K562 (cell line): ENCODE measurements around the gene QRFP. TPM values are rescaled to one million over a fixed set of nuclear protein-coding genes. Genes with fewer than 3 reads are reported as not detected.

ENCODE experiments used
- CBX2 ChIP-seq: fragments of 200-600 bp; sonication (generic); IDR thresholded peaks from one replicate; pipeline ENCODE4 v1.6.1; 2012; ENCODE audit warnings: mild to moderate bottlenecking, low read length, inconsistent platforms; ENCODE audit not compliant: insufficient read depth, poor library complexity, severe bottlenecking
- CC2D1A ChIP-seq: fragments of 450-650 bp; IDR thresholded peaks from 2 replicates; pipeline ENCODE4 v1.6.1; 2017; ENCODE audit warnings: mild to moderate bottlenecking
- CGGBP1 ChIP-seq: fragments of 250-450 bp; sonication (Bioruptor Pico); IDR thresholded peaks from 2 replicates; pipeline ENCODE4 v1.9.0; 2021; ENCODE audit warnings: mild to moderate bottlenecking
- ETV1 ChIP-seq: fragments of 450-650 bp; conservative IDR thresholded peaks from 2 replicates; pipeline ENCODE4 v1.6.1; 2016; ENCODE audit warnings: missing genetic modification characterization, control low read depth, low read depth, missing compliant biosample characterization
- MAFF ChIP-seq: IDR thresholded peaks from 2 replicates; pipeline ENCODE4 v1.6.1; 2012; ENCODE audit warnings: low read length, improper control_type of control experiment
- MYNN ChIP-seq, 2 experiments: sonication (generic); formaldehyde crosslinking in 1 of 2; IDR thresholded peaks; 2 replicates each; pipeline versions ENCODE4 v1.5.0 to v1.6.1; 2016 to 2020; ENCODE audit warnings: antibody characterized with exemption in 1 of 2, missing genetic modification reagents in 1 of 2
- NFE2 ChIP-seq: IDR thresholded peaks from 2 replicates; pipeline ENCODE4 v1.6.1; 2014; ENCODE audit warnings: antibody characterized with exemption, low read depth
- SMC3 ChIP-seq: conservative IDR thresholded peaks from 2 replicates; pipeline ENCODE4 v1.6.1; 2011; ENCODE audit warnings: low read depth, low read length, improper control_type of control experiment; ENCODE audit not compliant: insufficient read depth
- SP2 ChIP-seq: IDR thresholded peaks from 2 replicates; pipeline ENCODE4 v1.6.1; 2011; ENCODE audit warnings: mild to moderate bottlenecking, low read depth, low read length, moderate library complexity; ENCODE audit not compliant: poor library complexity, severe bottlenecking; ENCODE audit errors: extremely low read depth
- TBL1XR1 ChIP-seq, 2 experiments: IDR thresholded peaks; 2 replicates each; pipeline ENCODE4 v1.6.1; 2012; ENCODE audit warnings: improper control_type of control experiment in 2 of 2, low read length in 2 of 2, mild to moderate bottlenecking in 1 of 2
- polyA plus RNA-seq, 8 experiments: library from polyadenylated mRNA; depleted of rRNA in 4 of 8; stranded (reverse) in 5 of 8; unstranded in 3 of 8; fragments of >200 nt; fragmentation: Nextera tagmentation in 2 of 8; fragmentation: Illumina TruSeq in 1 of 8; extraction: Ambion mirVana in 2 of 8; extraction: Trizol in 1 of 8; gene quantifications; 2 replicates each; pipeline versions ENCODE4 v1.2.1 to v1.2.3, GENCODE V29; 2011 to 2014; ENCODE audit warnings: inconsistent platforms in 1 of 8, missing spikeins in 1 of 8
- total RNA-seq, 7 experiments: library from RNA; depleted of rRNA in 6 of 7; stranded (reverse); fragments of >200 nt in 6 of 7; fragmentation: Illumina TruSeq in 2 of 7; extraction: Trizol in 2 of 7; gene quantifications; 2 replicates each; pipeline versions ENCODE4 v1.2.1 to v1.2.3, GENCODE V29; 2011 to 2021; ENCODE audit warnings: low replicate concordance in 1 of 7
- TF ChIP-seq, protein P1 (sequence below): IDR thresholded peaks from 2 replicates; pipeline ENCODE4 v1.6.1; 2011; ENCODE audit warnings: borderline replicate concordance, low read depth, mild to moderate bottlenecking, moderate library complexity, low read length; ENCODE audit not compliant: insufficient read depth, poor library complexity, severe bottlenecking
- TF ChIP-seq, protein P2 (sequence below), 2 experiments: fragments of 150-350 bp in 1 of 2; IDR thresholded peaks; 2 replicates each; pipeline ENCODE4 v1.6.1; 2012 to 2016; ENCODE audit warnings: low read depth in 2 of 2, low read length in 2 of 2, mild to moderate bottlenecking in 1 of 2, moderate library complexity in 1 of 2

Gene QRFP
- total and polyA plus RNA-seq, 9 of the 15 experiments (the other 6 are each of a cell fraction or from before 2014, with no cell fraction given) = not detected

GRCh38 chr9:130908146-130908877, 11.7 kb upstream of the QRFP start (continued):
- no peak for TF ChIP-seq MYNN (IDR thresholded peaks at IDR 0.05)
- TF ChIP-seq MYNN (CRISPR knock-in tag; IDR thresholded peaks at IDR 0.05) = no peak
- TF ChIP-seq CC2D1A = no peak
- no peak for TF ChIP-seq CGGBP1 (CRISPR knock-in tag)
- TF ChIP-seq SMC3 = 0 out of 2 replicates have a peak, but pooled peaks have one; percentile 5
- no peak for TF ChIP-seq NFE2
- TF ChIP-seq, protein P1, sequence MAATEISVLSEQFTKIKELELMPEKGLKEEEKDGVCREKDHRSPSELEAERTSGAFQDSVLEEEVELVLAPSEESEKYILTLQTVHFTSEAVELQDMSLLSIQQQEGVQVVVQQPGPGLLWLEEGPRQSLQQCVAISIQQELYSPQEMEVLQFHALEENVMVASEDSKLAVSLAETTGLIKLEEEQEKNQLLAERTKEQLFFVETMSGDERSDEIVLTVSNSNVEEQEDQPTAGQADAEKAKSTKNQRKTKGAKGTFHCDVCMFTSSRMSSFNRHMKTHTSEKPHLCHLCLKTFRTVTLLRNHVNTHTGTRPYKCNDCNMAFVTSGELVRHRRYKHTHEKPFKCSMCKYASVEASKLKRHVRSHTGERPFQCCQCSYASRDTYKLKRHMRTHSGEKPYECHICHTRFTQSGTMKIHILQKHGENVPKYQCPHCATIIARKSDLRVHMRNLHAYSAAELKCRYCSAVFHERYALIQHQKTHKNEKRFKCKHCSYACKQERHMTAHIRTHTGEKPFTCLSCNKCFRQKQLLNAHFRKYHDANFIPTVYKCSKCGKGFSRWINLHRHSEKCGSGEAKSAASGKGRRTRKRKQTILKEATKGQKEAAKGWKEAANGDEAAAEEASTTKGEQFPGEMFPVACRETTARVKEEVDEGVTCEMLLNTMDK = no peak
- 0 out of 2 replicates have a peak, but pooled peaks have one; percentile 17 for TF ChIP-seq MAFF
- TF ChIP-seq ETV1 = no peak
- TF ChIP-seq CBX2 = no peak
- TF ChIP-seq TBL1XR1 (IDR thresholded peaks at IDR 0.05; ENCODE audit: low read length in 2 of 2) = peak in 1 of 2 experiments; percentile 76; a peak in 2 of 4 replicates
- TF ChIP-seq, protein P2, sequence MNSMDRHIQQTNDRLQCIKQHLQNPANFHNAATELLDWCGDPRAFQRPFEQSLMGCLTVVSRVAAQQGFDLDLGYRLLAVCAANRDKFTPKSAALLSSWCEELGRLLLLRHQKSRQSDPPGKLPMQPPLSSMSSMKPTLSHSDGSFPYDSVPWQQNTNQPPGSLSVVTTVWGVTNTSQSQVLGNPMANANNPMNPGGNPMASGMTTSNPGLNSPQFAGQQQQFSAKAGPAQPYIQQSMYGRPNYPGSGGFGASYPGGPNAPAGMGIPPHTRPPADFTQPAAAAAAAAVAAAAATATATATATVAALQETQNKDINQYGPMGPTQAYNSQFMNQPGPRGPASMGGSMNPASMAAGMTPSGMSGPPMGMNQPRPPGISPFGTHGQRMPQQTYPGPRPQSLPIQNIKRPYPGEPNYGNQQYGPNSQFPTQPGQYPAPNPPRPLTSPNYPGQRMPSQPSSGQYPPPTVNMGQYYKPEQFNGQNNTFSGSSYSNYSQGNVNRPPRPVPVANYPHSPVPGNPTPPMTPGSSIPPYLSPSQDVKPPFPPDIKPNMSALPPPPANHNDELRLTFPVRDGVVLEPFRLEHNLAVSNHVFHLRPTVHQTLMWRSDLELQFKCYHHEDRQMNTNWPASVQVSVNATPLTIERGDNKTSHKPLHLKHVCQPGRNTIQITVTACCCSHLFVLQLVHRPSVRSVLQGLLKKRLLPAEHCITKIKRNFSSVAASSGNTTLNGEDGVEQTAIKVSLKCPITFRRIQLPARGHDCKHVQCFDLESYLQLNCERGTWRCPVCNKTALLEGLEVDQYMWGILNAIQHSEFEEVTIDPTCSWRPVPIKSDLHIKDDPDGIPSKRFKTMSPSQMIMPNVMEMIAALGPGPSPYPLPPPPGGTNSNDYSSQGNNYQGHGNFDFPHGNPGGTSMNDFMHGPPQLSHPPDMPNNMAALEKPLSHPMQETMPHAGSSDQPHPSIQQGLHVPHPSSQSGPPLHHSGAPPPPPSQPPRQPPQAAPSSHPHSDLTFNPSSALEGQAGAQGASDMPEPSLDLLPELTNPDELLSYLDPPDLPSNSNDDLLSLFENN (IDR thresholded peaks at IDR 0.05; ENCODE audit: low read depth in 2 of 2, low read length in 2 of 2) = no peak
- peak; percentile 5 for TF ChIP-seq SP2
